ENCODE data around the gene GABBR2.

The GABBR2 gene

GRCh38 chr9:98708933-98709911 is at the start of gene GABBR2:
GABBR2 (minus strand) TSS chr9:98708935; CDS start chr9:98708737, 198 bp downstream.
- FAIRE-seq: no peak

DNA sequence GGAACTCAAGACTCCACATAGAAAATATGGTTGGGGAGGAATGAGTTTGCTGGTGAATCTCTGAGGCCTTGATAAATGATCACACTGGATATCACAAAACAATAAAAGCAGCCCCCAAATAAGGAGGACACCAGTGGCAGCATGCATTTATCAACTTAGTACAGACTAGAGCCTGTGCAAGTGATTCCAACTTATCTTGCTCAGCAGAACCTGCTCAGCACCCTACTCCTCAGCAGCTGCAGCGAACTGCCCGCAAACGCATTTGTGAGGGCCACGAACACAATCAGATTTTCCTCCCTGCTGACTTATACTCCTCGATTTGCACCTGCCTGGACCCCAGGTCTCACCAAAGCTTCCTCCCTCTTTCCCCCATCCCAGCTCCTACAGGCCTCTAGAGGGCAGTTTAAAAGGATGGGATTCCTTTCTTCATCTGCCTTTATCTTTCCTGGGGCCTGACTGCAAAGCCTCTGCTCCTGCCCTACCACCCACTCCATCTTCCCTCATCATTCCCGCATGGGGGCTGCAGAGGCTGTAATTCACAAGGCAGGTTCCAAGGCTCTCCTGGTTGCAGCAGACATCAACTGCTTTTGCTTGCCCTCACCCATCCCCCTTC is 46.4 kb upstream of the GABBR2 start:
- no peak for FAIRE-seq

DNA sequence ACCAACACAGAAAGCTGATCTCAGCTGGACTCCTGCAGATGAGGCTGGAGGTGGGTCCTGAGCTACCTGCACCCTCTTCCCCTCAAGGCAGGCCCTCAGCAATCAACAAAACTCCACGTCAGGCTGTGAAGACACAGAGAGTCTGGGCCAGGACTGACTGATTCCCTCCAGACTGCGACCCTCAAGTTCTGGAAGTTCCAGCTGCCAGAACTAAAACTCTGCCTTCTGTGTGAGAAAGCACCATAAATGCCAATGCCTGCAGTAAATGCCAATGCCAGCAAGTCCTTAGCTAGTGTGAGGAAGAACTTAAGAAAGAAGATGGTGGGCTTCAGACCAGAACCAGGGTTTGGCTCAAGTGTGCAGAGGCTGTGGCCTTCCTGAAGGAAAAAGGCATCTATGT is 42.5 kb upstream of the GABBR2 start:
- no peak for FAIRE-seq

DNA sequence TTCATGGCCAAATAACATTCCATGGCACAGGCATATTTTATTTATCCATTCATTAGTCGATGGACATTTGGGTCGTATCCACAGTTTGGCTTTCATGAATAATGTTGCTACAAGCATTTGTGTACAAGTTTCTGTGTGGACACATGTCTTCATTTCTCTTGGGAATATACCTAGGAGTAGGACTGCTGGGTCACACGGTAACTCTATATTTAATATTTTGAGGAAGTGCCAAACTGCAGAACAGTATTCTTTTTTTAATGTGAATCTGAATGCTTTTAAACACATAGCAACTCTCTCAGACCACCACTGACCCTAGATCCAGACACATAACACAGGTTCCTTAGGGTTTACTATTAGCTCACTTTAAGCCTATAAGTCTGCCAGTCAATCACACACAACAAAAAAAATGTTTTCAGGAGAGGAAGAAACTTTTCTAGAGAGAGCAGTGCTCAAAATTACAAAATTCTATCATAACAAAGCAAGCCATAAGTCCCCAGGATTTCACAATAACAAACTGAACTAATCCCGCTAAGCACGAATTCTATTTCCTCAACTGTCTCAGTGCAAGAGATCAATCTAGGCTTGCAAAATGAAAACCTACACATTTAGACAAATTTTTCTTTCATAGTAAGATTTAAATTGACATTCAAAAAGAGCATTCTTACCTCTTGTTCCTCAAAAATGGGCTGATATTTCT is 41.8 kb upstream of the GABBR2 start:
- no peak for FAIRE-seq

DNA sequence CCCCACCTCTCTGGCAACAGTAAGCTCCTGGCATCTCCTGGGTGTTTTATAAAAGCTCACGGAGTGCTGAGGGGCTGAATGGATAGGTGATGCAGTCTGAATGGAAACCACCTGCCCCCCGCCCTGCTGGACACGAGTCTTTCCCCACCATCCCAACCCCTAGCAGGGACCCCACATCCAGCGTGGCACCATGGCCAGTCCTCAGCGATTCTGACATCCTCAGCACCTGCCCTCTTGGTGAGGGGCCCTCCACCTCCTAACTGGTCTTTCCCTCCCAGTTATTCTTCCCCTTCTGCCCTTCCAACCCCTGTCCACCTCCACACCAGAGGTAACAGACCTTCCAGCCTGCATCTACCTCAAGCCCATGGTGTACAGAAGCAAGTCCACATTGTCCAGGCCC is 38.7 kb upstream of the GABBR2 start:
- no peak for FAIRE-seq

GRCh38 chr9:98745470-98745869 is 36.7 kb upstream of the GABBR2 start:
- FAIRE-seq: no peak

- FAIRE-seq: no peak
These were observed 35.3 kb upstream of the GABBR2 start for GRCh38 chr9:98743818-98744611.

GRCh38 chr9:98743329-98743728 is 34.6 kb upstream of the GABBR2 start:
- no peak for FAIRE-seq

- no peak for FAIRE-seq
These were observed 33.9 kb upstream of the GABBR2 start for GRCh38 chr9:98742325-98743280.

GRCh38 chr9:98740226-98740881 is 31.6 kb upstream of the GABBR2 start:
- no peak for FAIRE-seq

DNA sequence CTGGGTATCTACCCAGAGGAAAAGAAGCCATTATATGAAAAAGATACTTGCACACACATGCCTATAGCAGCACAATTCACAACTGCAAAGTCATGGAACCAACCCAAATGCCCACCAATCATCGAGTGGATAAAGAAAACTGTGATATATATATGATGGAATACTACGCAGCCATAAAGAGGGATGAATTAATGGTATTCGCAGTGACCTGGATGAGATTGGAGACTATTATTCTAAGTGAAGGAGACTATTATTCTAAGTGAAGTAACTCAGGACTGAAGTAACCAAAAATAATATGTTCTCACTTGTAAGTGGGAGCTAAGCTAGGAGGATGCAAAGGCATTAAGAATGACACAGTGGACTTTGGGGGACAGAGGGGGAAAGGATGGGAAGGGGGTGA is 30.0 kb upstream of the GABBR2 start:
- no peak for FAIRE-seq

DNA sequence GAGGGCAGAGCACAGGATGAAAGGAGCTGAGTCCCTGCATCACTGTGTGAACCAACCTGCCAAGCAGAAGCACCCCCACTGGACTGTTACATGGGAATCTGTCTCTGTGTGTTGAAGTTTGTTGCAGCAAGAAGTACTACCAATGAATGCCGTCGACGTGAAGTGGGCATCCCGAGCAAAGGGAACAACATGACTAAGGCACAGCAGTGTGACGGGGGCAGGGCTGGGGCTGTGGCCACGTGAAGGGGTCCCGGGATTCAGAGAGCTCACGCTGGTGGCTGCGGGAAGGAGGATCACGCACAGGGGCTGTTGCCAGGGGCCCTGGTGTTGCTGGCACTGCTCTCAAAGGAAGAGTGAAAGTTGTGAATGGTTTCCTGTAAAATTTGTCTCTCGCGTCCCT is 27.5 kb upstream of the GABBR2 start:
- FAIRE-seq: no peak

GRCh38 chr9:98732801-98733200 is 24.1 kb upstream of the GABBR2 start:
- FAIRE-seq: no peak

GRCh38 chr9:98732091-98732490 is 23.4 kb upstream of the GABBR2 start:
- FAIRE-seq: no peak

DNA sequence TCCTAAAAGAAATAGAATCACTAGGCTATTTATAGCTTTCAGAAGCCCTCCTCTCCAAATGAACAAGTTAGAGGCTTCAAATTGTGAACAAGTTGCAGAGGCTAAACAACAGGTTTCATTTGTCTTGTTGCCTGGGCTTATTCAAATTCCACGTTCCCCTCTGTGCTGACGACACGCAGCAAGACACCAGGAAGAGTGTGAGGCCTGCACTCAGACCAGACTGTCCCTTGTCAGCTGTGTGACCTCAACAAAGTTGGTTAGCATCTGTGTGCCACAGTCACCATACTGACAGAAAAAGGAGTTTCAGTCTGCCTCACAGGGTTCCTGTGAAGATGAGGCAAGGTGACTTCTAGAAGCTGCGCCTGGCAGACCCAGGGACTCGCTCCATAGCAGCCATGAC is 22.1 kb upstream of the GABBR2 start:
- no peak for FAIRE-seq

DNA sequence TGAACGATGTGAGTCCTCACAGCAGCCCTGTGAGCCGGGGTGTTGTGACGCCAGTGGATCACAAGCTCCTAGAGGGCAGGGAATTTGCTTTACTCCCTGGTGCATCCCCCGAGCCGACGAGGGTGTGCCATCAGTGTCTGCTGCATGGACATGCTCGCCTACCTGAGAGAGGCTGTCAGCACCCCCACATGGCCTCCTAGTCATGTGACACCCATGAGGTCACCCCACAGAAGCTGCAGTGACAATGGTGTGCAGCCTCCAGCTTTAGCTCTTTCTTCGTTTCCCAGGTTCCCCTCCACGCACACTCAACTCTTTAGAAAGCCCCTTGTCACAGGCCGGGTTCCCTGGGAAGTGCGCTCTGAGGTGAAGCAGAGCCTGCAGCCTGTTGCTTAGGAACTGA is 19.8 kb upstream of the GABBR2 start:
- FAIRE-seq: no peak

DNA sequence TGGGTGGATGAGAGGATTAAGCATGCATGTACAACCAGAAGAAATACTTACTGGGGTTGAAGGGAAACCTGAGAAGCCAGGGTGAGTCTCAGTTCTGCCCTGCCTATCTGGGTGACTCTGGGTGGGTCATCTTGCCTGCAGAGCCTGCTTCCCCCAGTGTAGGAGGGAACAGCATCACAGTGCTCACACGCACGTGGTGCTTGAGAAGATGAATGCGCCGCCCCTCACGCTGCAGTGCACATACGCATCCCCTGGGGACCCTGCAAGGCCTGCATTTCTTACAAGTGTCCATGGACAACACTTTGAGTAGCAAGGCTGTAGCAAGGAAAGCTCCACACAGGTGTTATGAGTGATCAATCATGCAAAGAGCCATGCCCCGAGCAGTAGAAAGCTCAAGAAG is 18.7 kb upstream of the GABBR2 start:
- no peak for FAIRE-seq

DNA sequence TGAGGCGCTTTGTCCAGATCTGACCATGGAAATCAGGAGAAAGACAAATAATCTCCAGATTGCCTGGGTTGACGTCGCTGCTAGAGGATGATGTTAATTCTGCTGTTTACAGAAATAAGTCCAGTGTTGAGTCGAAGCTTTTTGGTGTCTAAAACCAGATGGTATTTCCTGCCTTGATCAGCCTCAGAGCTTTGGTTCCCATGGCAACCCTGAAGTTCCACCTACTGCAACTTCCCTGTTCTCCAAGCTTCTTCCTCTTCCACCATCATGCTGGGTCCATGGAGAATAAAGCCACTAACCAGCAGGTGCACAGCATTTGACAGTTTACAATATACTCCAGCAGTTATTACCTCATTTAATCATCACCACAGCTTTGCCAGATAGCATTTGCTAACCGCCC is 18.0 kb upstream of the GABBR2 start:
- FAIRE-seq: no peak

GRCh38 chr9:98724810-98725530 is 16.2 kb upstream of the GABBR2 start:
- no peak for FAIRE-seq

DNA sequence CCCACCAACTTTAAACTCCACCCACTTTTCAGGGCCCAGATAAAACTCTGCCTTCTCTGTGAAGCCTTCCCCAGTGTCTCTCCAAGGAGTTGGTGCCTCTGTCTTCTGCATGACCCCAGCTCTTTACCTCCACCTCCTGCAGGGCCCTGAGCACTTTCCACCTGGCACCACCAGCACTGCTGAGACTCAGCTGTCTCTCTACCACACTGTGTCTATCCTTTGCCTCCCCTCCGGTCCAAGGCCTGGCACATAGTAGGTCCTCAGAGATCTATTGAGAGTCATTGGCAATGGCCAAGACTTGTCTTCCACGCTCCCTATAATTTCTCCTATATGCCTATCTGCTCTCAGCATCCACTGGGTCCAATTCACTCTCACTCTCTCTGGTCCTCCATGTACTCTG is 12.9 kb upstream of the GABBR2 start:
- no peak for FAIRE-seq

All from colon (tissue), 2 donors.